Measurements from ENCODE around the gene PRPS1. TPM values are rescaled to one million over a fixed set of nuclear protein-coding genes. Genes with fewer than 3 reads are reported as not detected.

PRPS1 gene
- total RNA-seq, 1 experiment from 2014 or later = 90.5 TPM

GRCh38 chrX:107686026-107686425 is 57.7 kb downstream of the PRPS1 start:
- H2BK12ac ChIP-seq (ENCODE audit: insufficient read length, low read depth, low read length) = no peak overlapping the region
- no peak overlapping the region for H3K4ac ChIP-seq (ENCODE audit: low read depth, low read length)
- no peak overlapping the region for H3K9ac ChIP-seq (ENCODE audit: extremely low read depth, insufficient read length, low read length)
- H3K4me1 ChIP-seq (ENCODE audit: insufficient read depth, low read length) = no peaks in the 10 kb centered on the region
- H3K56ac ChIP-seq (ENCODE audit: insufficient read length, low read depth, low read length) = no peak overlapping the region
- no peak for DNase-seq
- no peak overlapping the region for H3K18ac ChIP-seq (ENCODE audit: insufficient read length, low read depth, low read length)
- no peak for TF ChIP-seq CTCF (conservative IDR thresholded peaks at IDR 0.05)
- WGBS (ENCODE audit: extremely low coverage, insufficient read length, low lambda C conversion rate) = no CpG with 5 or more reads among the region's 3 CpGs
- no peak overlapping the region for H4K91ac ChIP-seq (ENCODE audit: insufficient read length, low read depth, low read length)
- H3K4me2 ChIP-seq (ENCODE audit: insufficient read depth, insufficient read length, low read length) = no peak overlapping the region
- H3K36me3 Mint-ChIP-seq (ENCODE audit: insufficient read depth in 1 of 3, low read depth in 3 of 3) = no peaks in the 10 kb centered on the region; a peak in 1 of 7 replicates
- H2BK20ac ChIP-seq (ENCODE audit: low read depth, low read length, poor library complexity, severe bottlenecking) = no peak overlapping the region
- no peak overlapping the region for H3K4me3 Mint-ChIP-seq
- H4K8ac ChIP-seq (replicated peaks; ENCODE audit: insufficient read length, low read depth, low read length) = no peak overlapping the region
- no peaks in the 10 kb centered on the region for H3K79me2 ChIP-seq (ENCODE audit: insufficient read depth, low read length)
- no peak overlapping the region for H3K23ac ChIP-seq (ENCODE audit: insufficient read length, low read depth, low read length)
- peaks cover 0 to 40% of the 10 kb centered on the region in 2 experiments; a peak in 2 of 5 replicates for H3K9me3 Mint-ChIP-seq
- no peak overlapping the region for H3K14ac ChIP-seq (ENCODE audit: insufficient read depth, low read length)
- H3K27me3 Mint-ChIP-seq (ENCODE audit: low read depth) = no peaks in the 10 kb centered on the region
- H3K4me1 Mint-ChIP-seq = no peaks in the 10 kb centered on the region
- no peaks in the 10 kb centered on the region for H3K27me3 ChIP-seq (ENCODE audit: insufficient read depth, low read length)
- H2BK5ac ChIP-seq (ENCODE audit: insufficient read length, low read length) = no peak overlapping the region
- H3K79me1 ChIP-seq (ENCODE audit: insufficient read depth, low read depth, low read length, poor library complexity, severe bottlenecking) = no peaks in the 10 kb centered on the region
- H2AK5ac ChIP-seq (ENCODE audit: insufficient read length, low read length) = no peak overlapping the region
- H2BK120ac ChIP-seq (ENCODE audit: low read depth, low read length, poor library complexity, severe bottlenecking) = no peak overlapping the region
- H3K9me3 ChIP-seq (ENCODE audit: control insufficient read depth, low read depth, low read length) = no peaks in the 10 kb centered on the region
- H3T11ph ChIP-seq (ENCODE audit: low read length) = no peak overlapping the region
- H4K20me1 ChIP-seq (ENCODE audit: control insufficient read depth, insufficient read depth, insufficient read length) = no peaks in the 10 kb centered on the region
- H3K23me2 ChIP-seq (ENCODE audit: insufficient read length, low read depth, low read length, poor library complexity, severe bottlenecking) = no peaks in the 10 kb centered on the region
- no peak overlapping the region for H4K5ac ChIP-seq (ENCODE audit: insufficient read length, low read depth, low read length)
- H3K27ac ChIP-seq (ENCODE audit: insufficient read length, low read depth, low read length) = no peak overlapping the region
- no peak overlapping the region for H2BK15ac ChIP-seq (ENCODE audit: low read depth, low read length)
- H2AFZ ChIP-seq (ENCODE audit: low read length) = no peak overlapping the region
- no peak overlapping the region for H3K27ac Mint-ChIP-seq

All from H9 (cell line).